ENCODE measurements around the gene UFSP2. TPM values are rescaled to one million over a fixed set of nuclear protein-coding genes. Genes with fewer than 3 reads are reported as not detected.

UFSP2 gene
- total and polyA plus RNA-seq, 8 donors, result 10.1 to 23.4 (median 19.3) TPM

DNA sequence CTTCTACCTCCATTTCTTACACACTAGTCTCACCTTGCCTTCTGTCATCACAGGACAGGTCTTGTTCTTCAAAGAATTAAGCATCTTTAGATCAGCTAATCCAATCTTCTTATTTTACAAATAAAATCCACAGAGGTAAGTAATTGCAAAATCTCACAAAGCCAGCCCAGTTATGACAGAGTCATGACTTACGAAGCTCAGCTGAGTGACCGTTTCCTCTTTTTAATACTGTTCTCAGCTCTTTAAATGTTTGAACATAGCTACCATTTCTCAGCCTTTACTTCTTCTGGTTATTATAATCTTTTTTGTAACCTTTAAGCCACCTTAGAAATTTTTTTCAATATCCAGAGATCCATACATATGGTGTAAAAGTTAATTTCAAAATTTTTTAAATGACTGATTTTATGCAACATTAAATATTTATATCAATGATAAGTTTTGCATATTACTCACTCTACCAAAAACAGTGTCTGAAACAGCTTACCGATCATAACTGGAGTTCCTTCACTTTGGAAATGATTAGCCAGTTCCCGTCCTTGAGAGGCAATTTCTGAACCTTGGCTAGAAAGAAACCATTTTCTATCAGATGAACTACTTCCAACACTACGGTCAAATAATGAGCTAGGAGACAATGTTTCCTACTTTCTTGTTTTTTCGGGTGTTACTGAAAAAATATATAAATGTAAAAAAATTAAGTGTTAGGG is 20.3 kb downstream of the UFSP2 start:
- H3K4me3 ChIP-seq, result no peak overlapping the region
- intact Hi-C loops (cut with DNase I), result no loop called here
- DNase-seq (no peak), ATAC-seq (peak; percentile 57 to 85 (median 76)), FAIRE-seq (no peak)
- peak overlapping the region in 2 of 4 donors; percentile 57 to 67 for H3K27ac ChIP-seq
- H3K4me1 ChIP-seq, result peaks cover 0 to 14% (median 5%) of the 10 kb centered on the region in 3 donors
- whole genome bisulfite sequencing, 2 donors, result 45 to 49% methylated on average over 6 of the region's 6 CpGs
- no peaks in the 10 kb centered on the region for H3K9me3 ChIP-seq
- peaks cover 0 to 7% (median 0%) of the 10 kb centered on the region in 3 donors for H3K36me3 ChIP-seq
- H3K27me3 ChIP-seq, result no peaks in the 10 kb centered on the region
- TF ChIP-seq, protein P1, sequence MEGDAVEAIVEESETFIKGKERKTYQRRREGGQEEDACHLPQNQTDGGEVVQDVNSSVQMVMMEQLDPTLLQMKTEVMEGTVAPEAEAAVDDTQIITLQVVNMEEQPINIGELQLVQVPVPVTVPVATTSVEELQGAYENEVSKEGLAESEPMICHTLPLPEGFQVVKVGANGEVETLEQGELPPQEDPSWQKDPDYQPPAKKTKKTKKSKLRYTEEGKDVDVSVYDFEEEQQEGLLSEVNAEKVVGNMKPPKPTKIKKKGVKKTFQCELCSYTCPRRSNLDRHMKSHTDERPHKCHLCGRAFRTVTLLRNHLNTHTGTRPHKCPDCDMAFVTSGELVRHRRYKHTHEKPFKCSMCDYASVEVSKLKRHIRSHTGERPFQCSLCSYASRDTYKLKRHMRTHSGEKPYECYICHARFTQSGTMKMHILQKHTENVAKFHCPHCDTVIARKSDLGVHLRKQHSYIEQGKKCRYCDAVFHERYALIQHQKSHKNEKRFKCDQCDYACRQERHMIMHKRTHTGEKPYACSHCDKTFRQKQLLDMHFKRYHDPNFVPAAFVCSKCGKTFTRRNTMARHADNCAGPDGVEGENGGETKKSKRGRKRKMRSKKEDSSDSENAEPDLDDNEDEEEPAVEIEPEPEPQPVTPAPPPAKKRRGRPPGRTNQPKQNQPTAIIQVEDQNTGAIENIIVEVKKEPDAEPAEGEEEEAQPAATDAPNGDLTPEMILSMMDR (IDR thresholded peaks at IDR 0.05), result no peak

DNA sequence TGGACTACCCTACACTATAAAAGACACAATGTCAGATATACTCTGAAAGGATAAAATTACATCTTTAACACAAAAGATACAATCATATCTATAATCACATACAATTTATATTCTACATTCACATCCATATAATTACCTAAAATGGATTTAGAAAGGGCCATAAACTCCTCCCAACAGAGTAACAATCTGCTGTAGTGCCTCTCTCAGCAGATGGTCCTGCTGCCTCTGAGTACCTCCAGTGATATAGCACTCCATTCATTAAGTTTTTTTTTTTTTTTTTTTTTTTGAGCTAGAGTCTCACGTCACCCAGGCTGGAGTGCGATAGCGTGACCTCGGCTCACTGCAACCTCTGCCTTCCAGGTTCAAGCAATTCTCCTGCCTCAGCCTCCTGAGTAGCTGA is 21.7 kb downstream of the UFSP2 start:
- H3K9me3 ChIP-seq, result no peaks in the 10 kb centered on the region
- 95 to 97% methylated on average over 4 of the region's 4 CpGs for WGBS, 2 donors
- intact Hi-C loops (cut with DNase I), result no loop called here
- no peak overlapping the region for H3K27ac ChIP-seq
- peaks cover 0 to 14% (median 7%) of the 10 kb centered on the region in 3 donors for H3K4me1 ChIP-seq
- H3K36me3 ChIP-seq, result peaks cover 0 to 7% (median 0%) of the 10 kb centered on the region in 3 donors
- ATAC-seq (no peak), DNase-seq (no peak), FAIRE-seq (no peak)
- TF ChIP-seq, protein P1 (IDR thresholded peaks at IDR 0.05), result no peak
- H3K4me3 ChIP-seq, result no peak overlapping the region
- no peaks in the 10 kb centered on the region for H3K27me3 ChIP-seq

DNA sequence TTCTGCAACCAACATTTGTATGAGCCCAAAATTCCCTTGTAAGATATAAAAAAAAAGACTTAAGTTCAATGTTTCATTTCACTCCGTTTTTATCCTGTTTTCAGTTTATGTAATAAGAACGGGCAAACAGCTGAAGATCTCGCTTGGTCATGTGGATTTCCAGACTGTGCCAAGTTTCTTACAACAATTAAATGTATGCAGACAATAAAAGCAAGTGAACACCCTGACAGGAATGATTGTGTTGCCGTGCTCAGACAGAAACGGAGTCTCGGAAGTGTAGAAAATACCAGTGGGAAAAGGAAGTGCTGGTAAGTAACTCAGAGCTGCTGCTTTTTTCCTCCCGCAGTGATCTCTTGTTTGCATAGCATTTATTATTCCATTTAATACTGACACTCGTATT is 26.3 kb downstream of the UFSP2 start:
- Histone ChIP-seq H3K27ac (peak overlapping the region in 2 of 4 donors; percentile 100), H3K9me3 (no peaks in the 10 kb centered on the region), H3K4me3 (peak overlapping the region in 3 of 4 donors; percentile 4 to 71 (median 70)), H3K27me3 (no peaks in the 10 kb centered on the region), H3K36me3 (peaks cover 0 to 3% (median 0%) of the 10 kb centered on the region in 3 donors), H3K4me1 (peaks cover 0 to 7% (median 6%) of the 10 kb centered on the region in 3 donors)
- intact Hi-C loops (cut with DNase I), result no loop called here
- FAIRE-seq (peak; percentile 67), ATAC-seq (no peak), DNase-seq (no peak)
- WGBS, 2 donors, result 28 to 33% methylated on average over 8 of the region's 8 CpGs
- TF ChIP-seq, protein P1 (IDR thresholded peaks at IDR 0.05), result no peak

DNA sequence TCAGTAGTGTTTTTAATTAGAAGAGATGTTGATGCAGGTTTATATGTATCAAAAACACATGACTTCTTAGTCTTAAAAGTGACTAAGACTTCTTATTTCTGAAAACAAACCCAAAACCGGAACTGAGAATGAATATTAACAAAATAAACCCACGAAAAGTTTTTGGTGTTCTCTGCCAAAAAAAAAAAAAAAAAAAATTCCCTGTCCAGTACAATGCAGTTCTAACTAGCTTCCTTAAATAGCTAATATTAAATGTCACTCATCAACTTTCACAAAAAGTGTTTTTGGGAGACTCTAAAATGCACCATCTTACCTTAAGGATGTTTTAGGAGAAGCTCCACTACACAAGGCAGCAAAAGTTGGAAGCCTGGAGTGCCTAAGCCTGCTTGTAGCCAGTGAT is 27.1 kb downstream of the UFSP2 start:
- intact Hi-C loops (cut with DNase I), result no loop called here
- WGBS, 2 donors, result 22 to 33% methylated on average over 2 of the region's 2 CpGs
- Histone ChIP-seq H3K36me3 (peaks cover 0 to 3% (median 0%) of the 10 kb centered on the region in 3 donors), H3K4me1 (peaks cover 0 to 7% (median 6%) of the 10 kb centered on the region in 3 donors), H3K27ac (peak overlapping the region in 2 of 4 donors; percentile 100), H3K4me3 (peak overlapping the region in 3 of 4 donors; percentile 36 to 71 (median 70)), H3K9me3 (no peaks in the 10 kb centered on the region), H3K27me3 (no peaks in the 10 kb centered on the region)
- FAIRE-seq (no peak), DNase-seq (no peak), ATAC-seq (no peak)
- TF ChIP-seq, protein P1 (IDR thresholded peaks at IDR 0.05), result no peak
